GM12878 (cell line): Measurements from ENCODE around the gene EIF4B. TPM values are rescaled to one million over a fixed set of nuclear protein-coding genes. Genes with fewer than 3 reads are reported as not detected.

ENCODE experiments used
- ATAC-seq: fragments of 200-7000 bp; cut with Tn5 transposase; 3 replicates; pipeline ENCODE4 v1.9.1; 2020; ENCODE audit warnings: mild to moderate bottlenecking, moderate library complexity
- BruUV-seq: library from RNA; stranded (reverse); fragments of 400-500 nt; replicated peaks from 2 replicates; lab custom pipeline; 2021; lab: Mats Ljungman, UMichigan
- CTCF ChIA-PET: fragments of 300-600 bp; sonication (Branson Sonifier 250); formaldehyde crosslinking; extraction: SDS; loops from one replicate; lab custom pipeline; 2021; ENCODE audit warnings: inconsistent platforms; lab: Yijun Ruan, JAX
- POLR2A ChIA-PET: fragments of 350-600 bp; formaldehyde crosslinking; extraction: SDS; loops from one replicate; lab custom pipeline; 2021; ENCODE audit warnings: inconsistent platforms; lab: Charles Lee
- RAD21 ChIA-PET: fragments of 300-600 bp; sonication (Branson Sonifier 250); formaldehyde crosslinking; loops from one replicate; lab custom pipeline; 2023; ENCODE audit warnings: antibody characterized with exemption; ENCODE audit not compliant: unreplicated experiment; lab: Charles Lee
- SMC1A ChIA-PET: fragments of 300-600 bp; sonication (Branson Sonifier 250); formaldehyde crosslinking; loops from one replicate; lab custom pipeline; 2023; ENCODE audit not compliant: unreplicated experiment, uncharacterized antibody; lab: Charles Lee
- DNase-seq: peaks from one replicate; pipeline ENCODE4 v3.0.0-alpha.2; 2011; ENCODE audit warnings: low read depth, low spot score
- FAIRE-seq: peaks from 3 replicates; lab custom pipeline; 2011; peaks lifted over from hg19 to GRCh38; lab: Jason Lieb, UNC
- H2AFZ ChIP-seq: 2 replicates; pipeline ENCODE4 v1.6.0; 2011; ENCODE audit warnings: low read depth, low read length, control low read depth; ENCODE audit not compliant: control insufficient read depth
- H3K27ac ChIP-seq: 2 replicates; pipeline ENCODE4 v1.5.1; 2011; ENCODE audit warnings: control low read depth; ENCODE audit not compliant: control insufficient read depth, insufficient read depth
- H3K27me3 ChIP-seq, 2 experiments: replicated peaks in 1 of 2; 2 replicates each; pipeline versions ENCODE4 v1.6.0 to v1.6.1; 2011; ENCODE audit warnings: low read length in 1 of 2; ENCODE audit not compliant: control insufficient read depth in 2 of 2, insufficient read depth in 2 of 2
- H3K36me3 ChIP-seq, 2 experiments: 2 replicates each; pipeline ENCODE4 v1.5.1; 2011; ENCODE audit warnings: low read length in 1 of 2; ENCODE audit not compliant: control insufficient read depth in 2 of 2, insufficient read depth in 2 of 2
- H3K4me1 ChIP-seq: 2 replicates; pipeline ENCODE4 v1.6.1; 2011; ENCODE audit warnings: mild to moderate bottlenecking, low read length, moderate library complexity, mixed read lengths; ENCODE audit not compliant: control insufficient read depth, insufficient read depth
- H3K4me2 ChIP-seq: 2 replicates; pipeline ENCODE4 v1.6.0; 2011; ENCODE audit warnings: control low read depth; ENCODE audit not compliant: control insufficient read depth, insufficient read depth
- H3K4me3 ChIP-seq: fragments of 200-600 bp; sonication (generic); 2 replicates; pipeline ENCODE4 v1.5.1; 2016
- H3K79me2 ChIP-seq: 2 replicates; pipeline ENCODE4 v1.6.0; 2011; ENCODE audit warnings: low read length; ENCODE audit not compliant: control insufficient read depth, insufficient read depth
- H3K9ac ChIP-seq: 2 replicates; pipeline ENCODE4 v1.8.0; 2011; ENCODE audit warnings: low read length, control low read depth, mixed read lengths; ENCODE audit not compliant: control insufficient read depth, insufficient read depth
- H3K9me3 ChIP-seq: replicated peaks from 3 replicates; pipeline ENCODE4 v1.5.1; 2011; ENCODE audit warnings: mild to moderate bottlenecking, low read length; ENCODE audit not compliant: control insufficient read depth, insufficient read depth
- H4K20me1 ChIP-seq: 2 replicates; pipeline ENCODE4 v1.6.0; 2011; ENCODE audit not compliant: control insufficient read depth, insufficient read depth
- ATF3 ChIP-seq: IDR thresholded peaks from 2 replicates; pipeline ENCODE4 v1.6.1; 2011; ENCODE audit warnings: low read depth, mild to moderate bottlenecking, low read length, moderate library complexity, borderline replicate concordance; ENCODE audit errors: extremely low read depth
- CHD1 ChIP-seq: IDR thresholded peaks from 2 replicates; pipeline ENCODE4 v1.6.1; 2012; ENCODE audit warnings: low read depth, low read length, improper control_type of control experiment
- GATAD2B ChIP-seq: fragments of 450-650 bp; conservative IDR thresholded peaks from 2 replicates; pipeline ENCODE4 v1.6.1; 2017; ENCODE audit warnings: low read depth, mild to moderate bottlenecking, moderate library complexity
- LARP7 ChIP-seq: fragments of 450-650 bp; IDR thresholded peaks from 2 replicates; pipeline ENCODE4 v1.6.1; 2017; ENCODE audit warnings: mild to moderate bottlenecking
- NBN ChIP-seq: fragments of 450-650 bp; IDR thresholded peaks from 2 replicates; pipeline ENCODE4 v1.6.1; 2016
- PAX5 ChIP-seq: IDR thresholded peaks from 2 replicates; pipeline ENCODE4 v1.6.1; 2011; ENCODE audit warnings: low read depth, low read length, borderline replicate concordance
- POLR2A ChIP-seq: IDR thresholded peaks from 2 replicates; pipeline ENCODE4 v1.6.1; 2011; ENCODE audit warnings: low read depth, mild to moderate bottlenecking, low read length
- RAD51 ChIP-seq: fragments of 450-650 bp; IDR thresholded peaks from 2 replicates; pipeline ENCODE4 v1.6.1; 2016; ENCODE audit warnings: moderate library complexity, mild to moderate bottlenecking, inconsistent platforms
- RCOR1 ChIP-seq: conservative IDR thresholded peaks from 2 replicates; pipeline ENCODE4 v1.6.1; 2012; ENCODE audit warnings: low read depth, low read length, improper control_type of control experiment
- SMC3 ChIP-seq: IDR thresholded peaks from 2 replicates; pipeline ENCODE4 v1.6.1; 2011; ENCODE audit warnings: low read length, improper control_type of control experiment, borderline replicate concordance
- TCF12 ChIP-seq: IDR thresholded peaks from 2 replicates; pipeline ENCODE4 v1.6.1; 2011; ENCODE audit warnings: low read depth, mild to moderate bottlenecking, low read length
- USF1 ChIP-seq: IDR thresholded peaks from 2 replicates; pipeline ENCODE4 v1.6.1; 2011; ENCODE audit warnings: borderline replicate concordance, low read depth, mild to moderate bottlenecking, moderate library complexity, mixed read lengths, low read length; ENCODE audit not compliant: insufficient read depth; ENCODE audit errors: extremely low read length
- ZBED1 ChIP-seq: IDR thresholded peaks from 2 replicates; pipeline ENCODE4 v1.6.1; 2016; ENCODE audit warnings: borderline replicate concordance
- WGBS: methylation state at CpG from one replicate; pipeline ENCODE4 v1.1.6; 2016; ENCODE audit warnings: low lambda C conversion rate; ENCODE audit not compliant: insufficient replicate concordance, insufficient coverage; ENCODE audit errors: missing lambda C conversion rate; 5-methylcytosine and 5-hydroxymethylcytosine counted together
- in situ Hi-C: fragments of 300-500 bp; cut with MboI; formaldehyde crosslinking; loops from 9 replicates; pipeline ENCODE4 v1.14.3; 2018; ENCODE audit warnings: mixed read lengths
- intact Hi-C: fragments of 100-400 bp; cut with micrococcal nuclease; formaldehyde crosslinking; loops from one replicate; pipeline ENCODE4 v1.14.2; 2022; ENCODE audit not compliant: unreplicated experiment
- polyA plus RNA-seq, 11 experiments: library from polyadenylated mRNA; depleted of rRNA in 4 of 11; unstranded in 6 of 11; stranded (reverse) in 5 of 11; fragments of >200 nt; fragmentation: Nextera tagmentation in 4 of 11; fragmentation: Illumina TruSeq in 1 of 11; extraction: Ambion mirVana in 4 of 11; extraction: Trizol in 1 of 11; gene quantifications; 1 replicate in 1 of 11; 2 replicates in 10 of 11; pipeline versions ENCODE4 v1.2.1 to v1.2.3, GENCODE V29; 2011 to 2016; ENCODE audit warnings: inconsistent platforms in 2 of 11, missing spikeins in 2 of 11, low read depth in 1 of 11
- total RNA-seq, 4 experiments: library from RNA; depleted of rRNA in 3 of 4; stranded (reverse); fragments of >200 nt in 3 of 4; fragmentation: Illumina TruSeq in 1 of 4; extraction: Trizol in 1 of 4; gene quantifications; 2 replicates each; pipeline versions ENCODE4 v1.2.1 to v1.2.3, GENCODE V29; 2013 to 2021
- TF ChIP-seq, protein P1 (sequence below), 3 experiments: IDR thresholded peaks in 2 of 3; conservative IDR thresholded peaks in 1 of 3; 2 replicates each; pipeline ENCODE4 v1.5.1; 2011; ENCODE audit warnings: low read depth in 3 of 3, low read length in 3 of 3, mild to moderate bottlenecking in 3 of 3, control low read depth in 2 of 3, moderate library complexity in 2 of 3, inconsistent platforms in 1 of 3, mixed read lengths in 1 of 3; ENCODE audit not compliant: control insufficient read depth in 2 of 3, insufficient read depth in 1 of 3; ENCODE audit errors: extremely low read depth in 1 of 3
- TF ChIP-seq, protein P2 (sequence below): fragments of 150-350 bp; IDR thresholded peaks from 2 replicates; pipeline ENCODE4 v1.6.1; 2016; ENCODE audit warnings: low read depth, low read length

The EIF4B gene
- total and polyA plus RNA-seq, 10 of the 15 experiments (the other 5 are each of a cell fraction or from before 2014, with no cell fraction given): 123 to 752 (median 431) TPM

DNA sequence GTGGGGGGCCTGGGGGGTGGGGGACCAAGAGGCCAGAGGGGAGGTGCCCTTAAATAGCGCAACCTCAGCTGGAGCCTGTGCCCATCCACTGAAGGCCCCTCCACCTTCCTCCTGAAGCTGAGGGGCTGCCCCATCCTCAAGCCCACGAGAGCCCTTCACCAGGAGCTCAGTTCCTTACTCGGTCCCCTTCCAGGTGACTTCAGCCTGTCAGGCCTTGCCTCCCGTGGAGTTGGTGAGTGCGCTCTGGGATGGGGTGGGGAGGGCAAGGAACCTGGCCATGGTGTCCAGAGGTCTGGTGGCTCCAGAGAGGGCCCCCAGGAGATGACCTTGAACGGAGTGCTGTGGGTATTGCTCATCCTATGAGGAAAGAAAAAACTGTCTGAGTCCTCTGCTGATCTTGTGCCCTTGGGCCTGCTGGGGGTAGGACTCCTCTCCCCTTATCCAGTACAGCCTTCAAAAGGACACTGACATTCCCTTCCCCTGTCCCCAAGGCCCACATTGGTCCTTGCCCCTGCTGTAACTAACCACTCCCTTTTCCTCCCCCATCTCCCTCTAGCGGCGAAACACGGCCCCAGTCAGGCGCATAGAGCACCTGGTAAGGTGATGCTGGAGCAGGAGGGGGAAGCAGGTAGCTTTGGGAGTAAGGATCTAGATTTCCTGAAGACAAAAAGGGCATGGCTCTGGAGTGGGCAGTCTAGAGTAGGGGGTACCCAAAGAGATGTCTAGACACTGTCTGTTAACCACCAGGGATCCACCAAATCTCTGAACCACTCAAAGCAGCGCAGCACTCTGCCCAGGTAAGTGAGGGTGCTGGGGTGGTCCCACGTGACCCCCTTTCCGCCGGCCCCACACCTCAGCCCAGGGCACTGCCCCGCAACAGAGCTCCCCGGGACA lies 47.2 kb downstream of the EIF4B start:
- ChIA-PET RAD21 (interaction anchor here (0.7 to 1.6 kb wide), 4 partner anchors 13 to 52 kb away, joined by 4 to 9 read pairs (median 6); partner anchors contain the start of gene SPRYD3), POLR2A (interaction anchor here (0.8 to 1.5 kb wide), 4 partner anchors 12 to 49 kb away, joined by 3 to 6 read pairs (median 5); partner anchors contain the start of genes SOAT2 and SPRYD3), SMC1A (interaction anchor here (0.7 to 0.8 kb wide), 2 partner anchors 12 to 50 kb away, joined by 3 read pairs; partner anchors contain the start of gene SOAT2), CTCF (interaction anchor here (0.6 to 4.5 kb wide), 14 partner anchors 9 to 368 kb away, joined by 3 to 38 read pairs (median 3); partner anchors contain the start of genes EIF4B and SPRYD3)
- FAIRE-seq (no peak), DNase-seq (no peak), ATAC-seq (peak; percentile 66)
- in situ Hi-C loops (no loop called here), intact Hi-C loops (loop anchor here (5.0 kb wide), 1 partner anchor 44 kb away; the partner anchor contains the start of gene IGFBP6)
- Histone ChIP-seq H3K4me1 (peaks cover 15% of the 10 kb centered on the region), H3K27ac (no peak overlapping the region), H4K20me1 (no peaks in the 10 kb centered on the region; the same call in 1 of the 2 replicates), H3K79me2 (no peaks in the 10 kb centered on the region), H3K4me3 (peak overlapping the region; percentile 80), H3K4me2 (peak overlapping the region; percentile 92), H3K27me3 (no peaks in the 10 kb centered on the region), H3K9ac (peak overlapping the region; percentile 60; the same call in 1 of the 2 replicates), H2AFZ (peak overlapping the region; percentile 94), H3K36me3 (no peaks in the 10 kb centered on the region), H3K9me3 (no peaks in the 10 kb centered on the region)
- WGBS: 25% methylated on average over 12 of the region's 16 CpGs
- BruUV-seq: no TSS peak
- TF ChIP-seq RAD51: peak; percentile 53; the same call in 1 of the 2 replicates
- TF ChIP-seq ZBED1: no peak
- TF ChIP-seq, protein P1, sequence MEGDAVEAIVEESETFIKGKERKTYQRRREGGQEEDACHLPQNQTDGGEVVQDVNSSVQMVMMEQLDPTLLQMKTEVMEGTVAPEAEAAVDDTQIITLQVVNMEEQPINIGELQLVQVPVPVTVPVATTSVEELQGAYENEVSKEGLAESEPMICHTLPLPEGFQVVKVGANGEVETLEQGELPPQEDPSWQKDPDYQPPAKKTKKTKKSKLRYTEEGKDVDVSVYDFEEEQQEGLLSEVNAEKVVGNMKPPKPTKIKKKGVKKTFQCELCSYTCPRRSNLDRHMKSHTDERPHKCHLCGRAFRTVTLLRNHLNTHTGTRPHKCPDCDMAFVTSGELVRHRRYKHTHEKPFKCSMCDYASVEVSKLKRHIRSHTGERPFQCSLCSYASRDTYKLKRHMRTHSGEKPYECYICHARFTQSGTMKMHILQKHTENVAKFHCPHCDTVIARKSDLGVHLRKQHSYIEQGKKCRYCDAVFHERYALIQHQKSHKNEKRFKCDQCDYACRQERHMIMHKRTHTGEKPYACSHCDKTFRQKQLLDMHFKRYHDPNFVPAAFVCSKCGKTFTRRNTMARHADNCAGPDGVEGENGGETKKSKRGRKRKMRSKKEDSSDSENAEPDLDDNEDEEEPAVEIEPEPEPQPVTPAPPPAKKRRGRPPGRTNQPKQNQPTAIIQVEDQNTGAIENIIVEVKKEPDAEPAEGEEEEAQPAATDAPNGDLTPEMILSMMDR (IDR thresholded peaks at IDR 0.05 in 2 of 3, conservative IDR thresholded peaks at IDR 0.05 in 1 of 3; ENCODE audit: control insufficient read depth in 2 of 3, extremely low read depth in 1 of 3, insufficient read depth in 1 of 3, low read depth in 3 of 3, low read length in 3 of 3): peak; percentile 68 to 87 (median 72)
- TF ChIP-seq SMC3: no peak
- TF ChIP-seq PAX5: no peak
- 0 out of 2 replicates have a peak, but pooled peaks have one; percentile 3 for TF ChIP-seq LARP7
- TF ChIP-seq GATAD2B: 0 out of 2 replicates have a peak, but pooled peaks have one; percentile 19
- peak; percentile 66 for TF ChIP-seq USF1
- TF ChIP-seq TCF12: no peak
- TF ChIP-seq POLR2A: no peak
- TF ChIP-seq ATF3: no peak
- no peak for TF ChIP-seq RCOR1
- TF ChIP-seq NBN: no peak
- TF ChIP-seq, protein P2, sequence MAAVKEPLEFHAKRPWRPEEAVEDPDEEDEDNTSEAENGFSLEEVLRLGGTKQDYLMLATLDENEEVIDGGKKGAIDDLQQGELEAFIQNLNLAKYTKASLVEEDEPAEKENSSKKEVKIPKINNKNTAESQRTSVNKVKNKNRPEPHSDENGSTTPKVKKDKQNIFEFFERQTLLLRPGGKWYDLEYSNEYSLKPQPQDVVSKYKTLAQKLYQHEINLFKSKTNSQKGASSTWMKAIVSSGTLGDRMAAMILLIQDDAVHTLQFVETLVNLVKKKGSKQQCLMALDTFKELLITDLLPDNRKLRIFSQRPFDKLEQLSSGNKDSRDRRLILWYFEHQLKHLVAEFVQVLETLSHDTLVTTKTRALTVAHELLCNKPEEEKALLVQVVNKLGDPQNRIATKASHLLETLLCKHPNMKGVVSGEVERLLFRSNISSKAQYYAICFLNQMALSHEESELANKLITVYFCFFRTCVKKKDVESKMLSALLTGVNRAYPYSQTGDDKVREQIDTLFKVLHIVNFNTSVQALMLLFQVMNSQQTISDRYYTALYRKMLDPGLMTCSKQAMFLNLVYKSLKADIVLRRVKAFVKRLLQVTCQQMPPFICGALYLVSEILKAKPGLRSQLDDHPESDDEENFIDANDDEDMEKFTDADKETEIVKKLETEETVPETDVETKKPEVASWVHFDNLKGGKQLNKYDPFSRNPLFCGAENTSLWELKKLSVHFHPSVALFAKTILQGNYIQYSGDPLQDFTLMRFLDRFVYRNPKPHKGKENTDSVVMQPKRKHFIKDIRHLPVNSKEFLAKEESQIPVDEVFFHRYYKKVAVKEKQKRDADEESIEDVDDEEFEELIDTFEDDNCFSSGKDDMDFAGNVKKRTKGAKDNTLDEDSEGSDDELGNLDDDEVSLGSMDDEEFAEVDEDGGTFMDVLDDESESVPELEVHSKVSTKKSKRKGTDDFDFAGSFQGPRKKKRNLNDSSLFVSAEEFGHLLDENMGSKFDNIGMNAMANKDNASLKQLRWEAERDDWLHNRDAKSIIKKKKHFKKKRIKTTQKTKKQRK: no peak
- no peak for TF ChIP-seq CHD1
